ENCODE data around the gene PTPRN2.

Gene PTPRN2

DNA sequence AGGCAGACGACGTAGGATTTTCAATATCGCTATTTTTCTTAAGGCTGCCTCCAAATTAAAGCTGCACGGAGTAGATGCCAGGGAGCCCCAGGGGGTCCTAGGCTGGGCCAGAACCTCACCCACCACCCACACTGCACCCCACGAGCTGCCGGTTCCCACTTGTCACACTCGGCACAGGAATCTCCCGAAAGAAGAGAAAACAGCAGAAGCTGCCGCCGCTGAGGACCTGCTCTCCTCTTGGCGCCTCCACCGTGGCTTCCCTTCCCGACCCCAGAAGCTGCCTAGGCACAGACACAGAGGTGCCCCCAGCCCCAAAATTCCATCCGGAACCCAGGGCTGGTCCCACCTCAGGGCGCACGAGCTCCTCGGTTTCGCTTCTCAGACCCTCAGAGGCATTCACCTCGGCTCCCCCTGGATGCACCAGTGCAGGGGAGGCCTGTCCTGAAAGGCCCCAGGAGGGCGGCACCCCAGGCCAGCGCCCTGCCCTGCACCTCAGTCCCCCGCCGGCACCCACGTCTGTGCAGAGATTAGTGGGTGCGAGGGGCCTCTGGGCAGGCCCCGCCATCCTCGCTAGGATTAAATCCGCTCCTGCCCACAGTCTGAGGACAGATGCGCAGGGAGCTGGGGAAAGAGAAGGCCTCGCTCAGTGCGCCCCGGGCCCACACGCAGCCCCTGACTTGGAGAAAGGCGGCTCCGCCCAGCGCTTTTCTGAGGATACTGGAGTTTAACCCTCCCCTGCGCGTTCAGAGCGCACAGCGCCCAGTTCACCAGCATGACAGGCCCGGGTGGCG is 99.2 kb downstream of the PTPRN2 start:
- TF ChIP-seq JUND (IDR thresholded peaks at IDR 0.05; ENCODE audit: low read depth) = no peak
- no peak for DNase-seq (ENCODE audit: low read depth in 1 of 2, low spot score in 1 of 2)
- in situ Hi-C loops (cut with HindIII; ENCODE audit: low pct_unique_long_range_greater_than_20kb, low sequenced_read_pairs) = no loop called here

DNA sequence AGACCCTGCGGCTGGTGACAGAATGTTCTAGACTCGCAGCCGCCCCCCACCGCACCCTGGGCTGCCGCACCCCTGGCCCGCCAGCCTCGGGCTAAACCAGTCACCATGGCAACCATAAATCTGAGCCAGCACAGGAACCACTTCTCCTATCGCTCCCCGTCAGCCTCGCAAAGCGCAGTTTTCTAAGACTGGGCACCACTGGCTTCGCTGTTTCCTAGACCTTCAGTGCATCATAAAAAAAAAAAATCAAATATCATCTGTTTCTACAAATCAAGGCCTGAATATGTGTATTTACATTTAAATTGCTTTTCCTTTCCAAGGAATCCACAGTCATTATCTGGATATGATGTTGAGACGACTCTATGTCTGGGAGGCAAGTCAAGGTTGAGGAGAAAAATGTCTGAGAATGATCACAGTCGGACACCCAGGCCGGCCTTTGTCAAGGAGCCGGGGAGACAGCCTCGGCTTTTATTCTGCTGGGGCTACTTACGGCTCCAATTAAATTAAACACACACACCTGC is 99.9 kb downstream of the PTPRN2 start:
- no peak for DNase-seq (ENCODE audit: low read depth in 1 of 2, low spot score in 1 of 2)
- TF ChIP-seq JUND (IDR thresholded peaks at IDR 0.05; ENCODE audit: low read depth) = no peak
- in situ Hi-C loops (cut with HindIII; ENCODE audit: low pct_unique_long_range_greater_than_20kb, low sequenced_read_pairs) = no loop called here

GRCh38 chr7:158486919-158487318 is 100.7 kb downstream of the PTPRN2 start:
- in situ Hi-C loops (cut with HindIII; ENCODE audit: low pct_unique_long_range_greater_than_20kb, low sequenced_read_pairs) = no loop called here
- no peak for DNase-seq (ENCODE audit: low read depth in 1 of 2, low spot score in 1 of 2)
- TF ChIP-seq JUND (IDR thresholded peaks at IDR 0.05; ENCODE audit: low read depth) = no peak

GRCh38 chr7:158484801-158485531 is 102.7 kb downstream of the PTPRN2 start:
- no peak for DNase-seq (ENCODE audit: low read depth in 1 of 2, low spot score in 1 of 2)
- in situ Hi-C loops (cut with HindIII; ENCODE audit: low pct_unique_long_range_greater_than_20kb, low sequenced_read_pairs) = no loop called here
- TF ChIP-seq JUND (IDR thresholded peaks at IDR 0.05; ENCODE audit: low read depth) = no peak

- in situ Hi-C loops (cut with HindIII; ENCODE audit: low pct_unique_long_range_greater_than_20kb, low sequenced_read_pairs) = no loop called here
- DNase-seq (ENCODE audit: low read depth in 1 of 2, low spot score in 1 of 2) = no peak
- no peak for TF ChIP-seq JUND (IDR thresholded peaks at IDR 0.05; ENCODE audit: low read depth)
Observed at GRCh38 chr7:158482480-158482879, 105.1 kb downstream of the PTPRN2 start.

GRCh38 chr7:158479664-158480025 is 108.0 kb downstream of the PTPRN2 start:
- in situ Hi-C loops (cut with HindIII; ENCODE audit: low pct_unique_long_range_greater_than_20kb, low sequenced_read_pairs) = no loop called here
- TF ChIP-seq JUND (IDR thresholded peaks at IDR 0.05; ENCODE audit: low read depth) = no peak
- no peak for DNase-seq (ENCODE audit: low read depth in 1 of 2, low spot score in 1 of 2)

DNA sequence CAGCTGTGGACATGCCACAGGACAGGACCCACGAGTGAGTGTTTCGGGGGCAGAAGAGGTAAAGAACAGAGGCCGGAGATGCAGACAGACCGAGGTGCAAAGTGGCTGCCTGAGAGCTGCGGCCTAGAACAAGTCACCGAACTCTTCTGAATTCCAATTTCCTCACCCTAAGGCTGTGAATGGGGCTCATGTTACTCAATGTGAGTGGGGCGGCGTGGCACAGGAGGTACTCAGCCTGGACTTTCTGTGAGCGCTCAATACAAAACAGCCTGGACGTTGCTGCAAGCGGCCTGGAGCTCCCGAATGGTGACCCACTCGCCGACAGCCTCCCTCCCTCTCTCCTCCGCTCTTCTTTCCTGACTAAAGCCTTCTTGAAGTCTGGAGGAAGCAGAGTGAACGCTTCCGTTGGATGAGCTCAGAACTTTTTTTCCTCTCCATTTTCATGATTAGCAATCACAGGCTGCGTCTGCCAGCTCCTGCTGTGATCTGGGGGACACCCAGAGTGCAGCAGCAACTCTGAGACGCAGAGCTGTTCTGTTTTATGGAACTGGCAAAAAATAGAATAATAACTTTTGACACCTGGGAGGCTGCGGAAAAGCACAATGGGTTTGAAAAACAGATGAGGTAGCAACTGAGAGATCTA is 108.5 kb downstream of the PTPRN2 start:
- DNase-seq (ENCODE audit: low read depth in 1 of 2, low spot score in 1 of 2) = peak in 1 of 2 experiments; percentile 28
- TF ChIP-seq JUND (IDR thresholded peaks at IDR 0.05; ENCODE audit: low read depth) = no peak
- in situ Hi-C loops (cut with HindIII; ENCODE audit: low pct_unique_long_range_greater_than_20kb, low sequenced_read_pairs) = no loop called here

- no peak for DNase-seq (ENCODE audit: low read depth in 1 of 2, low spot score in 1 of 2)
- no peak for TF ChIP-seq JUND (IDR thresholded peaks at IDR 0.05; ENCODE audit: low read depth)
- in situ Hi-C loops (cut with HindIII; ENCODE audit: low pct_unique_long_range_greater_than_20kb, low sequenced_read_pairs) = no loop called here
Observed at GRCh38 chr7:158477866-158478265, 109.8 kb downstream of the PTPRN2 start.

- in situ Hi-C loops (cut with HindIII; ENCODE audit: low pct_unique_long_range_greater_than_20kb, low sequenced_read_pairs) = no loop called here
- no peak for TF ChIP-seq JUND (IDR thresholded peaks at IDR 0.05; ENCODE audit: low read depth)
- DNase-seq (ENCODE audit: low read depth in 1 of 2, low spot score in 1 of 2) = no peak
Observed at GRCh38 chr7:158476331-158476932, 111.2 kb downstream of the PTPRN2 start.

- TF ChIP-seq JUND (IDR thresholded peaks at IDR 0.05; ENCODE audit: low read depth) = no peak
- in situ Hi-C loops (cut with HindIII; ENCODE audit: low pct_unique_long_range_greater_than_20kb, low sequenced_read_pairs) = no loop called here
- DNase-seq (ENCODE audit: low read depth in 1 of 2, low spot score in 1 of 2) = no peak
Observed at GRCh38 chr7:158475679-158476052, 112.0 kb downstream of the PTPRN2 start.

- in situ Hi-C loops (cut with HindIII; ENCODE audit: low pct_unique_long_range_greater_than_20kb, low sequenced_read_pairs) = no loop called here
- DNase-seq (ENCODE audit: low read depth in 1 of 2, low spot score in 1 of 2) = no peak
- no peak for TF ChIP-seq JUND (IDR thresholded peaks at IDR 0.05; ENCODE audit: low read depth)
Observed at GRCh38 chr7:158475036-158475678, 112.5 kb downstream of the PTPRN2 start.

GRCh38 chr7:158474488-158474887 is 113.1 kb downstream of the PTPRN2 start:
- no peak for DNase-seq (ENCODE audit: low read depth in 1 of 2, low spot score in 1 of 2)
- no peak for TF ChIP-seq JUND (IDR thresholded peaks at IDR 0.05; ENCODE audit: low read depth)
- in situ Hi-C loops (cut with HindIII; ENCODE audit: low pct_unique_long_range_greater_than_20kb, low sequenced_read_pairs) = no loop called here

All from T47D (cell line).